MM.1S (cell line): ENCODE results near the gene ERCC3.
"Not testable (repeated sequence)": the region's sequence is repeated elsewhere in the genome, so short reads cannot be mapped to it uniquely, and the experiment has no call there.

ENCODE experiments used
- DNase-seq: peaks from one replicate; pipeline ENCODE4 v3.0.0-alpha.2; 2015
- H2AFZ ChIP-seq: fragments of 300-600 bp; sonication (generic); 2 replicates; pipeline ENCODE4 v1.6.0; 2016; ENCODE audit warnings: antibody characterized with exemption, low read length
- H3F3A ChIP-seq: fragments of 300-600 bp; sonication (generic); 2 replicates; pipeline ENCODE4 v1.6.1; 2016; ENCODE audit warnings: mild to moderate bottlenecking, antibody characterized with exemption, low read length, moderate library complexity, mixed read lengths; ENCODE audit not compliant: insufficient read depth
- H3K27ac ChIP-seq: fragments of 300-600 bp; sonication (generic); 2 replicates; pipeline ENCODE4 v1.5.1; 2016; ENCODE audit warnings: mild to moderate bottlenecking, low read length
- H3K27me3 ChIP-seq: fragments of 300-600 bp; sonication (generic); replicated peaks from 2 replicates; pipeline ENCODE4 v1.6.0; 2016; ENCODE audit warnings: low read length; ENCODE audit not compliant: insufficient read depth
- H3K36me3 ChIP-seq: fragments of 300-600 bp; sonication (generic); replicated peaks from 2 replicates; pipeline ENCODE4 v1.6.1; 2016; ENCODE audit warnings: mild to moderate bottlenecking, low read length, mixed read lengths; ENCODE audit not compliant: insufficient read depth
- H3K4me1 ChIP-seq: fragments of 300-600 bp; sonication (generic); 2 replicates; pipeline ENCODE4 v1.6.1; 2016; ENCODE audit warnings: low read length, mixed read lengths
- H3K4me2 ChIP-seq: fragments of 300-600 bp; sonication (generic); 2 replicates; pipeline ENCODE4 v1.6.0; 2016; ENCODE audit warnings: low read depth, low read length
- H3K4me3 ChIP-seq: fragments of 300-600 bp; sonication (generic); 2 replicates; pipeline ENCODE4 v1.5.1; 2016; ENCODE audit warnings: low read length, mixed read lengths
- H3K79me2 ChIP-seq: fragments of 300-600 bp; sonication (generic); 2 replicates; pipeline ENCODE4 v1.6.1; 2016; ENCODE audit warnings: mixed run types, low read length, mixed read lengths
- H3K9ac ChIP-seq: fragments of 300-600 bp; sonication (generic); 2 replicates; pipeline ENCODE4 v1.6.1; 2016; ENCODE audit warnings: low read length, mixed read lengths
- H3K9me2 ChIP-seq: fragments of 300-600 bp; sonication (generic); replicated peaks from 2 replicates; pipeline ENCODE4 v1.6.1; 2016; ENCODE audit warnings: mild to moderate bottlenecking, low read length, mixed read lengths; ENCODE audit not compliant: insufficient read depth
- H3K9me3 ChIP-seq: fragments of 300-600 bp; sonication (generic); replicated peaks from 2 replicates; pipeline ENCODE4 v1.6.1; 2016; ENCODE audit warnings: mild to moderate bottlenecking, low read length, mixed read lengths; ENCODE audit not compliant: insufficient read depth
- H4K20me1 ChIP-seq: fragments of 300-600 bp; sonication (generic); 2 replicates; pipeline ENCODE4 v1.6.1; 2016; ENCODE audit warnings: mild to moderate bottlenecking, low read length, moderate library complexity, mixed read lengths; ENCODE audit not compliant: insufficient read depth
- EZH2 ChIP-seq: fragments of 300-600 bp; sonication (generic); optimal IDR thresholded peaks from 2 replicates; pipeline ENCODE3; 2017; ENCODE audit warnings: low read depth, mild to moderate bottlenecking, antibody characterized with exemption, low read length, mixed read lengths
- EZH2phosphoT487 ChIP-seq: fragments of 300-600 bp; sonication (generic); IDR thresholded peaks from 2 replicates; pipeline ENCODE4 v1.6.1; 2018; ENCODE audit warnings: antibody characterized with exemption, low read length
- TF ChIP-seq, protein P1 (sequence below): fragments of 300-600 bp; sonication (generic); IDR thresholded peaks from 2 replicates; pipeline ENCODE4 v1.5.1; 2016; ENCODE audit warnings: antibody characterized with exemption, low read length, mixed read lengths

The ERCC3 gene

DNA sequence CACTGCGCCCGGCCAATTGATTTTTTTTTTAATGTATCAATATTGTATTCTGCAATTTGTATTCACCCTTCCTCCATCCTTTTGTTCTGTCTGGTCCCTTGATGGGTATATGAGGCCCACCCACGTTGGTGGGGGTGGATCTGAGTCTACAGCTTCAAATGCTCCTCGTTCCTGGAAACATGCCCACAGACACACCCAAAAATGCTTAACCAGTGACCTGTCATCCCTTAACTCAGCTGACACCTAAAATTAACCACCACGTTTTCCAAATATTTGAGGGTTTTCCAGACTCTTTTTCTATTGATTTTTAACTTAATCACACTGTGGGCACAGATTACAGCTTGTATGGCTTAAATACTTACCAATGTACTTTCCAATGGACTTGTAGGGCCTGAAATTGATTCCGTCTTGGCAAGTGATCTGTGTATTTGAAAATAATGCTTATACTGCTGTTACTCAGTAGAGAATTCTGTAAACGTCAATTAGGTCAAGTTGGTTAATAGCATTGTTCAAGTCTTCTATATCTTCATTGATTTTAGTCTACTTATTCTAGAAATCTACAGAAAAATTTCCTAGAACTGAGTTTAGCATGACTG is 39.5 kb downstream of the ERCC3 start:
- H3K36me3 ChIP-seq = no peaks in the 10 kb centered on the region; the same call in 1 of the 2 replicates
- no peak overlapping the region for H3K4me2 ChIP-seq
- no peaks in the 10 kb centered on the region for H3K4me1 ChIP-seq
- no peak for DNase-seq
- no peak overlapping the region for H3K9ac ChIP-seq
- H3K9me3 ChIP-seq = no peaks in the 10 kb centered on the region
- H3K79me2 ChIP-seq = no peaks in the 10 kb centered on the region
- no peak overlapping the region for H3K4me3 ChIP-seq
- H2AFZ ChIP-seq = no peak overlapping the region
- H3F3A ChIP-seq = no peaks in the 10 kb centered on the region
- no peak for TF ChIP-seq EZH2
- TF ChIP-seq EZH2phosphoT487 = no peak
- TF ChIP-seq, protein P1, sequence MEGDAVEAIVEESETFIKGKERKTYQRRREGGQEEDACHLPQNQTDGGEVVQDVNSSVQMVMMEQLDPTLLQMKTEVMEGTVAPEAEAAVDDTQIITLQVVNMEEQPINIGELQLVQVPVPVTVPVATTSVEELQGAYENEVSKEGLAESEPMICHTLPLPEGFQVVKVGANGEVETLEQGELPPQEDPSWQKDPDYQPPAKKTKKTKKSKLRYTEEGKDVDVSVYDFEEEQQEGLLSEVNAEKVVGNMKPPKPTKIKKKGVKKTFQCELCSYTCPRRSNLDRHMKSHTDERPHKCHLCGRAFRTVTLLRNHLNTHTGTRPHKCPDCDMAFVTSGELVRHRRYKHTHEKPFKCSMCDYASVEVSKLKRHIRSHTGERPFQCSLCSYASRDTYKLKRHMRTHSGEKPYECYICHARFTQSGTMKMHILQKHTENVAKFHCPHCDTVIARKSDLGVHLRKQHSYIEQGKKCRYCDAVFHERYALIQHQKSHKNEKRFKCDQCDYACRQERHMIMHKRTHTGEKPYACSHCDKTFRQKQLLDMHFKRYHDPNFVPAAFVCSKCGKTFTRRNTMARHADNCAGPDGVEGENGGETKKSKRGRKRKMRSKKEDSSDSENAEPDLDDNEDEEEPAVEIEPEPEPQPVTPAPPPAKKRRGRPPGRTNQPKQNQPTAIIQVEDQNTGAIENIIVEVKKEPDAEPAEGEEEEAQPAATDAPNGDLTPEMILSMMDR = no peak
- H4K20me1 ChIP-seq = no peaks in the 10 kb centered on the region
- no peaks in the 10 kb centered on the region for H3K27me3 ChIP-seq
- no peak overlapping the region for H3K27ac ChIP-seq
- no peaks in the 10 kb centered on the region for H3K9me2 ChIP-seq

DNA sequence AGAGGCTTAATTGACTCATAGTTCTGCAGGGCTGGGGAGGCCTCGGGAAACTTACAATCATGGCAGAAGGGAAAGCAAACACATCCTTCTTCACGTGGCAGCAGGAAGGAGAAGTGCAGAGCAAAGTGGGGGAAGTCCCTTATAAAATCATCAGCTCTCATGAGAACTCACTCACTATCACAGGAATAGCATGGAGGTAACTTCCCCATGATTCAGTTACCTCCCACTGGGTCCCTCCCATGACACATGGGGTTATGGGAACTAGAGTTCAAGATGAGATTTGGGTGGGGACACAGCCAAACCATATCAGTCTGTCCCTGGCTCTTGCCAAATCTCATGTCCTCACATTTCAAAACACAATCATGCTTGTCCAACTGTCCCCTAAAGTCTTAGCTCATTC is 52.8 kb downstream of the ERCC3 start:
- not testable (repeated sequence) for H3K27ac ChIP-seq, H3F3A ChIP-seq, H3K4me3 ChIP-seq, H3K4me2 ChIP-seq, H3K27me3 ChIP-seq, H3K9me3 ChIP-seq, DNase-seq, H3K9ac ChIP-seq, H2AFZ ChIP-seq, H3K36me3 ChIP-seq, H3K4me1 ChIP-seq, H3K9me2 ChIP-seq, H4K20me1 ChIP-seq, H3K79me2 ChIP-seq

DNA sequence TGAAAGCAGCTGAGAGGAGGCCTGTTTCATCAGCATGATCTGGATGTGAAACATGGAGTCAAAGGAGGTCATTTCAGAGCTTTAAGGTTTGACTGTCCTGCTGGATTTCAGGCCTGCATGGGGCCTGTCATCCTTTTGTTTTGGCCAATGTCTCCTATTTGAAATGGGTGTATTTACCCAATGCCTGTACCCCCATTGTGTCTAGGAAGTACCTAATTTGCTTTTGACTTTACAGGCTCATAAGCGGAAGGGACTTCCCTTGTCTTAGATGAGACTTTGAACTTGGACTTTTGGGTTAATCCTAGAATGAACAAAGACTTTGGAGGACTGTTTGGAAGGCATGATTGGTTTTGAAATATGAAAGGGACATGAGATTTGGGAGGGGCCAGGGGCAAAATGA is 54.5 kb downstream of the ERCC3 start:
- Histone ChIP-seq H3K27ac (no peak overlapping the region), H3K36me3 (no peaks in the 10 kb centered on the region), H3K9ac (no peak overlapping the region), H3K9me3 (no peaks in the 10 kb centered on the region), H3K79me2 (no peaks in the 10 kb centered on the region), H3K4me2 (no peak overlapping the region), H3K4me1 (no peaks in the 10 kb centered on the region), H3K4me3 (no peak overlapping the region), H3F3A (no peaks in the 10 kb centered on the region), H2AFZ (no peak overlapping the region), H4K20me1 (no peaks in the 10 kb centered on the region), H3K9me2 (no peaks in the 10 kb centered on the region), H3K27me3 (no peaks in the 10 kb centered on the region)
- DNase-seq = no peak
- TF ChIP-seq, protein P1 = no peak
- TF ChIP-seq EZH2phosphoT487 (no peak), EZH2 (no peak)

DNA sequence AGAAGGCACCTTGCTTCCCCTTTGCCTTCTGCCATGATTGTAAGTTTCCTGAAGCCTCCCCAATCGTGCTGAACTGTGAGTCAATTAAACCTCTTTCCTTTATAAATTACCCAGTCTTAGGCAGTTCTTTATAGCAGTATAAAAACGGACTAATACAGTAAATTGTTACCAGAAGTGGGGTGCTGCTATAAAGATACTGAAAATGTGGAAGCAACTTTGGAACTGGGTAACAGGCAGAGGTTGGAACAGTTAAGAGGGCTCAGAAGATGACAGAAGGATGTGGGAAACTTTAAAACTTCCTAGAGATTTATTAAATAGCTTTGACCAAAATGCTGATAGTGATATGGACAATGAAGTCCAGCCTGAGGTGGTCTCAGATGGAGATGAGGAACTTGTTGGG is 56.2 kb downstream of the ERCC3 start:
- not testable (repeated sequence) for H3K9ac ChIP-seq, H3K4me2 ChIP-seq, H3K4me1 ChIP-seq, H3K36me3 ChIP-seq, DNase-seq, H3F3A ChIP-seq, H4K20me1 ChIP-seq, H3K9me3 ChIP-seq, H3K79me2 ChIP-seq, H3K27ac ChIP-seq, H3K27me3 ChIP-seq, H2AFZ ChIP-seq, H3K4me3 ChIP-seq, H3K9me2 ChIP-seq
